Measurements from ENCODE around the gene SPRR1A.

- TF ChIP-seq CTCF (IDR thresholded peaks at IDR 0.05) (no peak), EZH2 (IDR thresholded peaks at IDR 0.05) (no peak), EZH2phosphoT487 (IDR thresholded peaks at IDR 0.05) (no peak)
These were observed 42.7 kb upstream of the SPRR1A start for GRCh38 chr1:152941037-152941711.

Measured in neural progenitor cell (in vitro differentiated cells).